ENCODE results near the gene CXCL10.

Gene CXCL10

GRCh38 chr4:75992462-75992861 is 30.8 kb downstream of the CXCL10 start:
- DNase-seq (ENCODE audit: low spot score), result no peak

GRCh38 chr4:75989846-75990528 is 33.3 kb downstream of the CXCL10 start:
- no peak for DNase-seq (ENCODE audit: low spot score)

GRCh38 chr4:75985116-75985515 is 38.2 kb downstream of the CXCL10 start:
- no peak for DNase-seq (ENCODE audit: low spot score)

- no peak for DNase-seq (ENCODE audit: low spot score)
These were observed 42.7 kb downstream of the CXCL10 start for GRCh38 chr4:75980576-75980975.

- no peak for DNase-seq (ENCODE audit: low spot score)
These were observed 47.1 kb downstream of the CXCL10 start for GRCh38 chr4:75976177-75976576.

GRCh38 chr4:75973766-75974165 is 49.5 kb downstream of the CXCL10 start:
- no peak for DNase-seq (ENCODE audit: low spot score)
